ENCODE data around the gene TDRD5.
A peak's percentile ranks its signal among the peaks of the same experiment; 100 is the strongest.
"Not testable (repeated sequence)": the region's sequence is repeated elsewhere in the genome, so short reads cannot be mapped to it uniquely, and the experiment has no call there.

The TDRD5 gene

DNA sequence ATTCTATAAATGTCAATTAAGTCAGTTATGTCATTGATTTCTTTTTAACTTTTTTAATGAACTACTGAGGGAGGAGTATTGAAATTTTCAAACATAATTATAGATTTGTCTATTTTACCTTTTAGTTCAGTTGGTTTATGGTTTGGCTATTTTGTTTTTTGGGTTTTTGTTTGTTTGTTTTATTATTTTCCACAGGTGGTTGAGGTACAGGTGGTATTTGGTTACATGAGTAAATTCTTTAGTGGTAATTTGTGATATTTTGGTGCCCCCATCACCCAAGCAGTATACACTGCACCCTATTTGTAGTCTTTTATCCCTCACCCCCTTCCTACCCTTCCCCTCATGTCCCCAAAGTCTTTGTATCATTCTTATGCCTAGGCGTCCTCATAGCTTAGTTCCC is 9.5 kb downstream of the TDRD5 start:
- DNase-seq (no peak), ATAC-seq (no peak)

DNA sequence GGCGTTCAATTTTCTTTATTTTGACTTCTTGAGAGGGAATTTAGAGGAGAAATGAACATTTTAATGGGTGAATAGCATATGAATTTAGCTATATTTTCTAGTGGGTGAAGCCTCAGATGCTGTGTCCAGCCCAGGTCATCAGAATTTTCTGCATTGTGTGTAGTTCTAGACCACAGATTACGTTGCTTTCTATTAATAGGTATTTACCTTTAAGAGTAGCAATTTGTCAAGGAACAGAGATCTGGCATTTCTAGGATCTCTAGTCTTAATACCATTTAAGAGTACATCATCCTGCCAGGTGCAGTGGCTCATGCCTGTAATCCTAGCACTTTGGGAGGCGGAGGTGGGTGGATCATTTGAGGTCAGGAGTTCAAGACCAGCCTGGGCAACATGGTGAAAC is 20.7 kb downstream of the TDRD5 start:
- no peak for DNase-seq
- no peak for ATAC-seq

DNA sequence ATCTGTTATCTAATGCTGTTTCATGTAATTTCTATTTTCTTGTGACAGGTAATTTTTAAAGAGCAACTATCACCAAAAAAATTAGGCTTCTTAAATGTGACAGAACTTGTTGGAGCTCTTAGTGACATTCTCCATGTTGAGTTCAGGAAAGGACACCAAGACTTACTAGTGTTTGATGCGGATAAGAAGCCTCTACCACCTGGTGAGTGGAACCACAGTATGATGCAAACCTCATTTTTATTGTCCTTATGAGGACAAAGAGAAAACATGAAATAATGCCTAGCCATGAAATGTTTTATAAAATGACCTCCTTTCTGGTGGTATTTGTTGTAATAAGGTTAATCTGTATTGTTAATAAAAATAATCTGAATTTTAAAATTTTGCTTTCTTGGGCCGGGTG is 39.1 kb downstream of the TDRD5 start:
- DNase-seq (no peak), ATAC-seq (no peak)

DNA sequence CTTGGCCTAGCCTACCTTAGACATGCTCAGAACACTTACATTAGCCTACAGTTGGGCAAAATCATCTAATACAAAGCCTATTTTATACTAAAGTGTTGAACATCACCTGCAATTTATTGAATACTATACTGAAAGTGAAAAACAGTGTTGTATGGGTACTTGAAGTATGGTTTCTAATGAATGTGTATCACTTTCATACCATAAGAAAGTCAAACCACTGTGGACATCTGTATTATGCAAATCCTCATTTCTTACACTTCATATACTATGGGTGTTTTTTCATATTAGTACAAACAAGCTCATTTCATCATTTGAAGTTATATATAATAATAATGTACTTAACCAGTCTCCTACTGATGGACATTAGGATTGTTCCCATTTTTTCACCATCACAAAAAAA is 41.2 kb downstream of the TDRD5 start:
- ATAC-seq: no peak
- DNase-seq: no peak

DNA sequence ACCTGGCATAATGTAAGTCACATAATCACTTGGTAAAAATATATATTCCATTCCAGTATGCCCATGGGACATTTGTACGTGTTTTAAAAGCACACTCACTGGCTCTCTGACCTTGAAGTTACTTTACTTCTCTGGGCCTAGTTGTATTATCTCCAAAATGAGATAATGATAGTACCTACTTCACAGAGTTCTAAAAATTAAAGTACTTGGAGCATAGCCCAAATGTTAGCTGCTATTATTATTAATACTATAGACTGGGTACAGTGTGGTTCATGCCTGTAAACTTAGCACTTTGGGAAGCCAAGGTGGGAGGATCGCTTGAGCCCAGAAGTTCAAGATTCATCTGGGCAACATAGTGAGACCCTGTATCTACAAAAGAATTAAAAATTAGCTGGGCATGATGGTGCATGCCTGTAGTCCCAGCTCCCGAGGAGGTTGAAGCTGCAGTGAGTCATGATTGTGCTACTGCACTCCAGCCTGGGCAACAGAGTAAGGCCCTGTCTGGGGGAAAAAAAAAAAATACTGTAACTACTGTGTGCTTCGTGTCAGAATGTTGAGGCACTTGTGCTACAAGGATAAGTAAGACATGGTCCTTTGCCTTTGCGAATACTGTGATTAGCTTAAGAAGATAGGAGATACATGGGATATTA is 45.7 kb downstream of the TDRD5 start:
- ATAC-seq (no peak), DNase-seq (no peak)

- no peak for ATAC-seq
- DNase-seq: no peak
Observed at GRCh38 chr1:179661018-179661417, 69.4 kb downstream of the TDRD5 start.

DNA sequence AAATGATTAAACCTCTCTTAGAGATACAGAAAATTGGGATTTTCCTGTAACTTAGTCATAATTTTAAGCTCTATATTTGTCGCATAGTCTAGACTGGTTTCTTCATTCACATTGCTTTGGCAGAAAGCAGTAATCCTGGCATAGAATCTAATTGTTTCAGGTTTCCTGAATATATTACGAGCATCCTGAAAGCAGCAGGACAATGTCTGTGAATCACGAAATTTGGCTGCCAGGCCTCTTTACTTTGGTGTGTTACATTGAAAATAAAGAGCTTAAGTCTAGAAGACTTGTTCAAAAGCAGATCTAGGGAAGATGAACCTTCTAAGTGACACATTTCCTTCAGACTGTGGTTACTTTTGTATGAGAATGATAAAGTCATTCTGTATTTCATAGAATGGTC is 72.2 kb downstream of the TDRD5 start:
- DNase-seq (no peak), ATAC-seq (no peak)

DNA sequence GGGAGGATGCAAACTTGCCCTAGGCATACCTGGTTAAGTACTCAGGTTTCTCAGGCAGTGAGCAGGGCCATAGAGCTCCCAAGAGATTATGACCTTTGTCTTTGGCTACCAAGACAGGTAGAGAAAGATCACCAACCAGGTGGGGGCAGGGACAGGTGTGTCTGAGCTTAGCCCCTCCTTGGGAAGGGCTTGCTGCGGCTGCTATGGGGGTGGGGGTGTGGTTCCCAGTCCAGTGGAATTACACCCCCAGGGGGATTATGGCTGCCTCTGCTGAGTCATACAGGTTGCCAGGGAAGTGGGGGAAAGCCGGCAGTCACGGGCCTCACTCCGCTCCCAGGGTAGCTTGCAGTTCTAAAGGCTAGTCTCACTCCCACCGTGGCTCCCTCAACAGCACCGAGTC is 86.2 kb downstream of the TDRD5 start:
- no peak for DNase-seq
- ATAC-seq: no peak

DNA sequence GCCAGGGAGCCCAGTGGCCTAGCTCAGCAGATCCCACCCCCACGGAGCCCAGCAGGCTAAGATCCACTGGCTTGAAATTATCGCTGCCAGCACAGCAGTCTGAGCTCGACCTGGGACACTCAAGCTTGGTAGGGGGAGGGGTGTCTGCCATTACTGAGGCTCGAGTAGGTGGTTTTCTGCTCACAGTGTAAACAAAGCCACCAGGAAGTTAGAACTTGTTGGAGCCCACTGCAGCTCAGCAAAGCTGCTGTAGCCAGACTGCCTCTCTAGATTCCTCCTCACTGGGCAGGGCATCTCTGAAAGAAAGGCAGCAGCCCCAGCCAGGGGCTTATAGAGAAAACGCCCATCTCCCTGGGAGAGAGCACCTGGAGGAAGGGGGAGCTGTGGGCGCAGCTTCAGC is 102.9 kb downstream of the TDRD5 start:
- not testable (repeated sequence) for ATAC-seq, DNase-seq

DNA sequence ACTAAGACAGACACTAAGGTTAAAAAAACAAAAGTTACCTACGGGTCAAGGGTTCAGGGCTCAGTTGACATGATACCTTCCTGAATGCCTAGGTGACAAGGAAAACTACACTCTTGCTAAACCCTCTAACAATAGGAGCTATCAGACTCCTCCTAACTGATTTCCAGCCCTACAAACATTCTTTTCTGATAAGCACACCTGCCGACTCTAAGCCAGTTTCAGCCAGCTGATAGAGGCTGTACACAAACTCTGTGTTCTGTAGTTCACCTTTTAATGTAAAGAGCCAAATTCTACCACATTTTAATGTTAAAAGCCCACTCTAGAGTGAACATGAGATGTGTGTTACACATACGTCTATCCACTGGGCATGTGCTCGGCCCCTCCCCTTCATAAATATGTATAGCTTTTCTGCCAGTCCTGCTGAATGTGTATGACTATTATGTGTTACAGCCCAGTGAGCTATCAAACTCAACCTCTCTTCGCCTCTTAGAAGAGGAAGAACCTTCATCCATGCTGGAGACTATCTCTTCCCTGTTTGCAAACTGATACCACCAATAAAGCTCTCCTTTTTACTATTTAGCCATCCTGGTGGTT is 111.4 kb downstream of the TDRD5 start:
- ATAC-seq (no peak), DNase-seq (no peak)

DNA sequence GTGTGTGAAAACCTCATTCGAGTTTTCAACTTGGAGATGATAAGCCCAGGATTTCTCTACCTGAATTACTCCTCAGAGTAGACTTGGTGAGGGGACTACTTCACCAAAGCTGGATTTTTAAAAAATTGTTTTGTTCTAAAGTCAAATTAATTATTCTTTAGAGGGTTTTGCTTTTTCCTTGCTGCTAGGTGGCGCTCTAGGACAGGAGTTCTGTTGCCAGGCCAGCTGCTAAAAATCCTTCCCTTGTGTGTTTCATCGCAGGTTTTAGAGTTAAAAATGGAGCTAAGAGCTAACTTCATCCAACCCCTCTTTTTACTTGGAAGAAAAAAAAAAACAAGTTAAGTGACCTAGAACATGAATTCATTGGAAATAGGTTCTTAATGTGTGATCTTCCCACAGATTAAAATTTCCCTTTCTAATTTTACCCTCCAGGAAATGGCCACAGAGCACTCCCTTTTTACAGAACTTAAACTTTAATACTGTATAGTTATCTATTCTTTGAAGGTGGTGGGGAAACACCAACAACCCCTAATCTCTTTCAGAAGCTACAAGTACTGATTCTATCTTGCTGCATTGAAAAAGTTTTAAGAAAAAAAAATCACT is 114.8 kb downstream of the TDRD5 start:
- no peak for ATAC-seq

GRCh38 chr1:179707406-179707805 is 115.8 kb downstream of the TDRD5 start:
- ATAC-seq: no peak
- no peak for DNase-seq

More for the DNA sequence above, 114.8 kb downstream of the TDRD5 start:
- peak; percentile 68 for DNase-seq

DNA sequence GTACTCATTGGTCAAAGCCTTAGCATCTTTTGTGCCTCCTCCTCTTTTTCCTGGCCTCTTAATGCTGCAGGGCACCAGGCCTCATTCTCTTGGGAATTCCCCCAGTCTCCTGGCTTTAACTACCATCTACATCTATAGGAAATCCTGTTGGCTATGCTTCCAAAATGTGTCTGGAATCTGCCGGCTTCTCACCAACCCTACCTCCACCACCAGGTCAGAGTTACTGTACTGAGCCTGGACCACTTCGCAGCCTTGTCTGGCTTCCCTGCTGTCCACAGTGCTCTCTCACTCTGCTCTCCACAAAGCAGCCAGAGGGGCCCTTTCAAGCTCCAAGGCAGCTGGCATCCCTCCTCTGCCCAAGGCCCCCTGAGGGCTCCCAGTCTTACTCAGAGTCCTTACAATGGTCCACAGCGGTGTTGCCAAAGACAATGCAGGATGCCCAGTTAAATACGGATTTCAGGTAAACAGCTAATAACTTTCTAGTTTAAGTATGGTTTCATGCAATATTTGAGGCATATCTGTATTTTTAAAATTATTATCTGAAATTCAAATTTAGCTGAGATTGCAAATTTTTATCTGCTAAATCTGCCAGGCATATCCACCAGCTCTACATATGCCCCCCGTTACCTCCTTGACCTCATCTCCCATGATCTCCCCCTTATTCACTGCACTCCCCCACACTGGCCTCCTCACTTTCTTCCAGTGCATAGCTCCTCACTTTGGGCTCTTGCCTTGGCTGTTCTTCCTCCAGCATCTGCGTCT is 117.0 kb downstream of the TDRD5 start:
- DNase-seq (no peak), ATAC-seq (no peak)

- ATAC-seq (no peak), DNase-seq (no peak)
Observed at GRCh38 chr1:179709841-179710329, 118.3 kb downstream of the TDRD5 start.

- DNase-seq (no peak), ATAC-seq (no peak)
Observed at GRCh38 chr1:179714159-179714558, 122.5 kb downstream of the TDRD5 start.

- ATAC-seq (no peak), DNase-seq (no peak)
Observed at GRCh38 chr1:179714623-179715022, 123.0 kb downstream of the TDRD5 start.

DNA sequence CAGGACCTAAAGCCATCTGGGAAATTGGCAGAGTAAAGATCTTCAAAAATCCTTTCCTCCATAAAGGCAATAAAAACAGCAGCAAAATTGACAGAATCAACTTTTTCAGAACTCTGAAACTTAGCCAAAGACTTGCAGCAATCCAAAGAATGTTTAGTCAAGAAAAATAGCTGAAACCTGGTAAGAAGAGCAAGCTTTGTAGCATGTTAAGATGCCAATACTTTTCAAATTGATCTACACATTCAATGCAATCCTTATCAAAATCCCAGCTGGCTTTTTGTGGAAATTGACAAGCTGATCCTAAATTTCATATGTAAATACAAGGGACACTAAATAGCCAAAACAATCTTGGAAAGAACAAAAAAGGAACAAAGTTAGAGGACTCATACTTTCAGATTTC is 127.6 kb downstream of the TDRD5 start:
- ATAC-seq (no peak), DNase-seq (no peak)

GRCh38 chr1:179728271-179728670 is 136.6 kb downstream of the TDRD5 start:
- DNase-seq: no peak
- ATAC-seq: no peak

GRCh38 chr1:179729881-179730280 is 138.2 kb downstream of the TDRD5 start:
- DNase-seq: no peak
- ATAC-seq: no peak

- DNase-seq: no peak
- ATAC-seq: no peak
Observed at GRCh38 chr1:179731643-179732042, 140.0 kb downstream of the TDRD5 start.
